ENCODE results near the gene TPRA1.
"Not testable (repeated sequence)": the region's sequence is repeated elsewhere in the genome, so short reads cannot be mapped to it uniquely, and the experiment has no call there.

Gene TPRA1

GRCh38 chr3:127616836-127617605, 26.5 kb upstream of the TPRA1 start:
- DNase-seq (ENCODE audit: low read depth in 2 of 2) = no peak

- no peak for DNase-seq (ENCODE audit: low read depth in 2 of 2)
Measured at GRCh38 chr3:127615631-127616305, 25.2 kb upstream of the TPRA1 start.

- no peak for DNase-seq (ENCODE audit: low read depth in 2 of 2)
Measured at GRCh38 chr3:127614928-127615589, 24.5 kb upstream of the TPRA1 start.

- DNase-seq (ENCODE audit: low read depth in 2 of 2) = no peak
Measured at GRCh38 chr3:127613406-127613805, 22.9 kb upstream of the TPRA1 start.

GRCh38 chr3:127612966-127613365, 22.4 kb upstream of the TPRA1 start:
- no peak for DNase-seq (ENCODE audit: low read depth in 2 of 2)

- no peak for DNase-seq (ENCODE audit: low read depth in 2 of 2)
Measured at GRCh38 chr3:127611251-127611650, 20.7 kb upstream of the TPRA1 start.

- no peak for DNase-seq (ENCODE audit: low read depth in 2 of 2)
Measured at GRCh38 chr3:127610105-127610504, 19.6 kb upstream of the TPRA1 start.

- no peak for DNase-seq (ENCODE audit: low read depth in 2 of 2)
Measured at GRCh38 chr3:127608362-127608718, 17.8 kb upstream of the TPRA1 start.

- DNase-seq (ENCODE audit: low read depth in 2 of 2) = no peak
Measured at GRCh38 chr3:127607675-127608361, 17.3 kb upstream of the TPRA1 start.

- no peak for DNase-seq (ENCODE audit: low read depth in 2 of 2)
Measured at GRCh38 chr3:127606981-127607595, 16.6 kb upstream of the TPRA1 start.

- DNase-seq (ENCODE audit: low read depth in 2 of 2) = no peak
Measured at GRCh38 chr3:127606086-127606805, 15.7 kb upstream of the TPRA1 start.

GRCh38 chr3:127605547-127605946, 15.0 kb upstream of the TPRA1 start:
- DNase-seq (ENCODE audit: low read depth in 2 of 2) = not testable (repeated sequence)

GRCh38 chr3:127604546-127605165, 14.1 kb upstream of the TPRA1 start:
- no peak for DNase-seq (ENCODE audit: low read depth in 2 of 2)

- no peak for DNase-seq (ENCODE audit: low read depth in 2 of 2)
Measured at GRCh38 chr3:127604035-127604434, 13.5 kb upstream of the TPRA1 start.

- DNase-seq (ENCODE audit: low read depth in 2 of 2) = no peak
Measured at GRCh38 chr3:127600749-127601456, 10.4 kb upstream of the TPRA1 start.

GRCh38 chr3:127598841-127599570, 8.5 kb upstream of the TPRA1 start:
- no peak for DNase-seq (ENCODE audit: low read depth in 2 of 2)

GRCh38 chr3:127597020-127597771, 6.7 kb upstream of the TPRA1 start:
- no peak for DNase-seq (ENCODE audit: low read depth in 2 of 2)

- DNase-seq (ENCODE audit: low read depth in 2 of 2) = no peak
Measured at GRCh38 chr3:127595303-127595702, 4.8 kb upstream of the TPRA1 start.

GRCh38 chr3:127593178-127593577, 2.6 kb upstream of the TPRA1 start:
- DNase-seq (ENCODE audit: low read depth in 2 of 2) = no peak

Data from fibroblast of skin of left biceps (primary cell).